ENCODE data around the gene ANTXR1.
A peak's percentile ranks its signal among the peaks of the same experiment; 100 is the strongest.

ANTXR1 gene

DNA sequence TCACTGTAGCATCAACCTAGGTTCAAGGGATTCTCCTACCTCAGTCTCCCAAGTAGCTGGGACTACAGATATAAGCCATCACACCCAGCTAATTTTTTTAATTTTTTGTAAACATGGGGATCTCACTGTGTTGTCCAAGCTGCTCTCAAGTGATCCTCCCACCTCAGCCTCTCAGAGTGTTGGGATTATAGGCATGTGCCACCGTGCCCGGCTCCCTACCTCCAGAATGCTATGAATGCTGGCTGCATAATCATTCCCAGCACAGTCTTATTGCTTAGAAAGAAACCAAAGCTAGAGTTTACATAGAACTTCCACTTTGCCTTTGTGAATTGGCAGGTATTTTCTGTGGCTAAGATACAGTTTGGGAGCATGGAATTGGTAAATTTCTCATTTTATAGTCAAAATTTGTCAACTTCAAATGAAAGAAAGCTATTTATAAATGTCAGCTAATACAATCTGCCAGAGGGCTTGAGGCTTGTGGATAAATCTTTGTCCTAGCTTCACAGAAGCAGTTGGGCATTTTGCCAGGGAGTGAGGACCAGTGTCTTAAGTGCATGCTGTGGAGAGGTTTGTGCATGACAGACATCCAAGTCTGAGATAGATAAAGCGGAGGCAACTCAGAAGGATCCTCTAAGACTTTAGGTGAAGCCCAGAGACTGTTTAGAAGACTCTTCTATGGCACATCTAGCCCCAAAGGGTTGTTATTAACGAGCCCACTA lies 175.4 kb downstream of the ANTXR1 start:
- DNase-seq: no peak

DNA sequence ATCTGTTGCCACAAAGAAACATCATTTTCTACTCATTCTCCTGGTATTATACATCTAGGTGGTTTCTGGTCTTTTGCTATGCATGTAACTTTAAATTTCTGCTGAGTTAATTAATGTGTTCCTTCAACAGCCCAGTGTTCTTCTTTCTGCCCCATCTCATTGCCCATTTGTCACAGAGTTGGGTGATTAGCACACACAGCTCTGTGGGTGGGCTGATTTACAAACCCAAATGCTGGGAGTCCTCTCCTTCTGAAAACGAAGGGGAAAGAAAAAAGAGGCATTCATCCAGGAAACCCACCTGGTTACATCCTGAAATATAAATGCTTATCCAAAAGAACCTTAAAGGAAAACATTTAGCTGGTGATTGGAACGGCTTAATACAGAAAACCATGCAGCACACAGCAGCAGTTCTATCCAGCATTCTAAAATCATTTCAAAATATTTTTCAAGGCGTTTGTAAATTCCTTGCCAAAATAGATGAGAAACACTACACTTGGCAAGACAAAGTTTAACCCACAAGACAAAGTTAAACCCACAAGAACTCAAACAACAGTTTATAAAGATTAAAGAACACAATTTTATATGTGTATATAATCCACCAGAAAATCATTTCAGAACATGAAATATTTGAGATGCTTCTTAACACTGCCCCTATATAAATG lies 177.9 kb downstream of the ANTXR1 start:
- DNase-seq: no peak

DNA sequence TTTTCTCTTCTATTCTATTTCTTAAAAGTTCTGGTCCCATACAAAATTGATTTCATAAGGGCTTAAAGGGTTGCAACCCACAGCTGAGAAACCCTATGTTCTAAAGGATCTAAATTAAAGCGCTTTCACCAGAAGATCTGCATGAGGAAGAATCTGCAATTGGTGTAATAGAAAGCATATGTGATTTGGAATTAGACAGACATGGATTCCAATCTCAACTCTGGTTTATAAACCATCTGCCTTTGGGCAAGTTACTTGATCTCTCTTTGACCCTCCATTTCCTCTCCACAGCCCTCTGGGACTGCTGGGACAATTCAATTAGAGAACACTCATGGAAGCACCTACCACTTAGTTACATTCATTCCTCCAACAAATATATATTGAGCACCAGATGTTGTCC lies 178.7 kb downstream of the ANTXR1 start:
- no peak for DNase-seq

DNA sequence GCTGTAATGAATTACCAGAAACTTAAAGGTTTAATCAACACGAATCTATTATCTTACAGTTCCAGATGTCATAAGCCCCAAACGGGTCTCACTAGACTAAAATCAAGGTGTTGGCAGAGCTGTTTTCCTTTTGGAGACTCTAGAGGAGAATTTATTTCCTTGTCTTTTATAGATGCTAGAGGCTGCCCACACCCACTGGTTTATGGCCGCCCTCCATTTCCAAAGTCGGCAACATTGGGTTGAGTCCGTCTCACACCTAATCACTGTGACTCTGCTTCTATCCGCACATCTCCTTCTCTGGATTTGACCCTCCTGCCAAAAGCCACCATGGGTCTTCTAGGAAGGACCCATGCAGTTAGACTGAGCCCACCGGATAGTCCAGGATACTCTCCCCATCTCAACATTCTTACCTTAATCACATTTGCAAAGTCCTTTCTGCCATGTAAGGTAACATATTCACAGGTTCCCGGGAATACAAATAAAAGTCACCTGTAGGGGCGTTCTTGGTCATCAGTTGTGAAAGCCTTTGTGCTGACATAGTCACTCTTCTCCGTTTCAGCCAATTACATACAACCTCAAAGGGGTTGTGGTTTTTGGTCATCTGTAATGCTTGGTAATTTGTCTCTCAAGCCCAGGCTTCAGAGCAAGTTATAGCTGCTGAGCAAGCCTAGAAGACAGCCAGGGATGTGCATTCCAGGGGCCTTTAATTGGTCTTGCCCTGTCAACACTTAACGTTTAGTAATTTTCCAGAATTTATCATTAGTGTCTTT lies 179.4 kb downstream of the ANTXR1 start:
- DNase-seq: peak; percentile 61

DNA sequence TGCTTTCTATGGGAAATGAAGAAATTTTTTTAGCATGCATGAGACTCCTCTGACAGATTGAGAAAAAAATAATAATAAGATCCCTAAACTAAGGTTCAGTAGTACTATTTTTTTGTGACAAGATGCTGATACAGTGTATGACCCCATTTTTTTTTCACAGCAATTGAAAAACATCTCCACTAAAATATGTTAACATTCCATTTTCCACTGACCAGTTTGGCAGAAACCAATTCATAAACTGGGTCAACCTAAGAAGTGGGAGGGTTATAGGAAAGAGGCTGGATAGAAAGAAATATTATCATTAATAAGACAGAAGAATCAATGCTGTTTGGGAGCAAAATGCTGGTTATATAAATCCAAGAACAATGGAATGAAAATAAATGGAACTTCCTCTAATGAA lies 182.7 kb downstream of the ANTXR1 start:
- DNase-seq: no peak

DNA sequence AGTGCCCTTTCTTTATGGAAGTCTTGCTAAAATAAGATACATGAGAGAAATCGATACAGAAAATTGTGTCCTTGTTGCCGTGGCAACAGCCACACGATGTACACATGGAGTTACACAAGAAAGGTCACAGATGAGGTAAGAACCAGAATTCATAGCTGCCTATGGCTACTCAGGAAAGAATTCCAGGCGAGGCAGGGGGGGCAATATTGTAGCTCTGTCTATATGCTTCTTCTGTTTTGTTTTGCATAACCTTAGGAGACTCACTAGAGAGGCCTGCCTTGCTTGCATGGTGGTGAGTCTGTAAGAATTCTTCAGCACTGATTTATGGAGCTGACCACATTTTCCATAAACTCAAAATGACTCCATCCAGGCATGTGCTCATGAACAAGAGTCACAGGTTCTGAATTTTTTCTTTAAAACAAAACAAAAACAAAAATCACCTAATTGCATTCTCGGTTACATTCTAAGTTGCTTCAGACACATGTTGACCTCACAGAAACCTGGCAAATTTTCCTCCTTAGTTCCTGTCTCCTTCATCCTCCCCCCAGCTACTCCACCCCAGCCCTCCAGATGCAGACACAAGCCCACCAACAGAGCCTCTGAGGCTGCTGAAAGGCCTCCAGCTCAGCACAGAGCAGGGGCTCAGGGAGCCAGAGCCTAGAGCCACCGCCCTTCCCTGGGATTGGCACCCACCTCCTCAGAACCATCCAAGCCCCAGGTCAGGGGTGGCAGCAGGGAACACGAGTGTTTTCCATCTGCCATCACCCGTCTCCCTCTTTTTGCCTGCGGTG lies 183.5 kb downstream of the ANTXR1 start:
- peak; percentile 8 for DNase-seq

DNA sequence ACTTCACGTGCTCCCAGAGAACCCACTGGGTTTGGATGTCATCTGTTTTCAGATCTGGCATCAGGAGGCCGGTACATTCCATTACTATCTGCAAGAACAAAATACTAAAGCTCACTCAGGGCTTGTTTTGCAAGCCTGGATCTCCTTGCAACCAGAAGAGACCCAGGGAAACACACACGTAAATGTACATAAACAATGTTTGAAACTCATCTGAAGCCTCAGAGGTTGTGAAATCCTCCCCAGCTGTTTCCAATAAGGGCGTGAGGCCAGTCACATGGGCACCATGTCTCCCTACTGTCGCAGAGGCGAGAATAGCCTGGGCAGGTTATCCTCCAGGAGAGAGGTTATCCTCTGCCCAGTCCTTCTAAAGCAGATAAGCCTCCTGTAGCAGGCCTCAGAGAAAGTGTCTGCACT lies 187.1 kb downstream of the ANTXR1 start:
- peak; percentile 45 for DNase-seq

DNA sequence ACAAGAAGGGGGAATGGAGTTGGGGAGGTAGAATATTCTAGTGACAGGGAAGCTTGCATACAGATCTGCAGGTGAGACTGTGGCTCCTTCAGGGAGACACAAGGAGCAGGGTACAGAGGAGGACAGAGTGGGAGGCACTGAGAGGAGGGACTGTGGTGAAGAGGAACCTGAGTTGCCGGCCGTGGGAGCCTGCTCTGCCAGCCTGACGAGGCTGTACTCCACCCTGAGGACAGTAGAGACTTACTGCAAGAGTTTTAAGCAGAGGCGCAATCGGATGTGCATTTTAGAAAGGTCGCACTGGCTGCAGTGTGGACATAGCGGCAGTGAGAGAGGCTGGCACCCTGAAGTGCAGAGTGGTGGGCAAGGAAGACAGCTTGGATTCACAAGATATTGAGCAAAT lies 188.3 kb downstream of the ANTXR1 start:
- DNase-seq: no peak

DNA sequence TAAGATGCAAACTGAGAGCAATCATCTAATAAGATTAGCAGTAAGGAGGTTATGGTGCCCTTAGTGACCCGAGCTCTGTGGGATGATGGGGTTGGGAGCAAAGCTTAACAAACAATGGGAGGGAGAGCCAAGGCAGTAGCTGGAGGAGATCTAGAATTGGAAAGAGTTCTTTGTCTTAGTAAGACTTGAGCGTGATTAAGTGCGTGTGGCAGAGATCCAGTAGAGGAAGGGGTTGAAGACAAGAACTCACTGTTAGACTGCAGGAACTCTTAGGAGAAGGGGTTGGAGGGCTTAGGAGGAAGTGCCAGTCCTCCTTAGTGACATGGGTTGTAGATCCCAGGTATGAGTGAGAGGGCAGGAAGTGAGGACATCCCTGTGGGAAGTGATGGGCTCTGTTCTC lies 189.3 kb downstream of the ANTXR1 start:
- DNase-seq: no peak

DNA sequence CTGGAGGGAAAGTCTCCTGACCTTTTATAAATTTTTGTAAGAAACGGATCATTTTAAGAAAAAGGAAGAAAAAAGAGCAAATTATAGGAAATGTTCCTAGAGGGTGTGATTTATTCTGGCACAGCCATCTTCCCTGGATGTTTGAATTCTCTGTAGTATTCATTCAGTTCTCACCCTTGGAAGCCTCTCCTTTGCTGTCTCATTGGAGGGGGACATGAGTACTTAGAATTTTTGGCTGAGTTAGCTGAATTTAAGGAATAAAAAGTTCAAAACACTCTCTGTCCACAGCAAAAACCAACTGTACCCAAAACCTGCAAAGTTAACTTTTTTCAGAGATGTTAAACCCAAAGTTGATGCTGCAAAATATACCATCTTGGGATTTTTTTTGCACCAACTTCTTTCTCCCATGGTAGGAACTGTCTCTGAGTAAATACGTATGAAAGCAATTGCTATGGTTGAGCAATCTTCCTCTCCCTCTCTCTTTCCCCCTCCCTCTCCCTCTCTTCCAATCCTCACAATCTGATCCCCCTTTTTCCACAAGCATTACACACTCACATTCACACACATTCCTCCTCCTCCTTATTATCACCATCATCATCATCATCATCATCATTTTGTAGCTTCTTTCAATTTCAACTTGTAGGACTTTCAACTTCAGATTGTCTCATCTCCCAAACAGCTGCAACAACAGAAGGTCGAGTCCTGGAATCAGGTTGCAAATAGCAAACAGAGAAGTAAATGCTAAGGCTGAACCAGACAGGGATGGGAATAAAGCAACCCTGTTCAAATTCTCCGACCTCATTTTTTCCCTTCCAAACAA lies 190.4 kb downstream of the ANTXR1 start:
- no peak for DNase-seq

DNA sequence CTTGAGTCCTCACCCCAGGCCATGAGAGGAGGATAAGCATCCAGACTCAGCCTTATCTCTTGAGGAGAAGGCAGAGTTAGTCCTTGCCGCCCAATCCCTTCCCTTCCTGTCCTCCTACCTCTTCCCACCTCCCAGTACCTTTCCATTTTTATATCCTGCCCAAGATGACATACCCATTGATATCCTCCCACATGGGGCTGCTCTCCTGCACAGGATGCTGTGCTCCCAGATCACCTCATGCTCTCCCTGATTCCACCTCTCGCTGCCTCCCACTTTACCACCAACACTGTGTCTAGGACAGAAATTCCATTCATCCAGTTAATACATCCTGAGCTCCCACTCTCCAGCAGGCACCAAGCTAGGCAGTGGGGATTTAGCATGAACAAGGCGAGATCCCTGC lies 191.7 kb downstream of the ANTXR1 start:
- DNase-seq: no peak

DNA sequence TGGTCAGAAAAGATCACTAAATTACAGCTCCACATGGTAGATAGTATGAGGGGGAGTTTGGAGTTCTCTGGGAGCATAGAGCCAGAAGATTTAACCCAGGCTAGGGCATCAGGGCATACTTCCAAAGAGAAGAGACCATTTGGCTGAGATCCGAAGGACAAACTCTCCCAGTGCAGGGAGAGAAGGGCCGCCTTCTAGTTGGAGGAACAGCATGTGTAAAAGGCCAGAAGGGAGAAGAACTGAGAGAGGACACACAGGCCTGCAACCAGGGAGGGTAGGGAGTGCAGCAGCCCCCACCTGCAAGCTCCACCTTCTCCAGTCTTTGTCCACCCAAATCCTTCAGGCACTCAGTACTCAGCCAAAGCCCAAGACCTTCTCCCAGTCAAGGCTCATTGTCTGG lies 192.1 kb downstream of the ANTXR1 start:
- DNase-seq: no peak

DNA sequence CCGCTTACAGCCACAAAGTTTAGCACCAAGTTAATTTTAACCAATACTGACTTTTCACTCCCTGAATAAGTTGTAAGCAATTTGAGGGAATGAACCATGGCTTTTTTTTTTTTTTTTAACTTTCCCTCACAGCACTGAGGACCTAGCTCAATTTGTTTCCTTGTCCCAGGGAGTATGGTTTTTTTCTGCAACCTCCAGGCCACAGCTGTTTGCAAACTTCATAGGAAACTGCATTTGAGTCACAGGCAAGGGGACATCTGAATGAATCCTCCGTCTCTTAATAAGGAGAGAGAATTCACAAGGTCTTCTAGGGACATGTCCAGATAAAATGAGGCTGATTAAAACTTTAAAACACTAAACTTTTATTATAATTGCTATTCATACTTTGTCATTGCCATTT lies 192.5 kb downstream of the ANTXR1 start:
- no peak for DNase-seq

DNA sequence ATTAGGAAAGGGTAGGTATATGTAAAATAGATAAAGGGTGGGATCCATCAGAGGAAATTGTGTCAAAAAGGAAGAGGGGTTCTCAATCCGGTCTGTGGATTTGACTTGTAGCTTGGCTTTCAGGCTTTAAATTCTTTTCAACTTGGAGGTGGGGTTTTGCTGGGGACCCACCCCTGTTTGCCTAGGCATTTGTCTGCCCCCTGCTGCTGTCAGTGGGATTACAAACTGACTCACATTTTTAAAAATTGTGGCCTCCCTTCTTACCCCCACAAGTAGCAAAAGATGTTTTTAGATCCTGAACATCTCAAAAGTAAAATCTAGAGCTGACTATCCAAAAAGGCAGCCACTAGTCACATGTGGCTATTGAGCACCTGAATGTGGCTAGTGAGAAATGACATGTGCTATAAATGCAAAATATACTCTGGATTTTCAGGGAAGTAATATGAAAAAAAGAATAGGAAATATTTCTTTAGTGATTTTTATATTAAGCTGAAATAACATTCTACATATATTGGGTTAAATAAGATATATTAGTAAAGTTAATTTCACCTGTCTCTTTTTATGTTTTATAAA lies 195.1 kb downstream of the ANTXR1 start:
- DNase-seq: no peak

DNA sequence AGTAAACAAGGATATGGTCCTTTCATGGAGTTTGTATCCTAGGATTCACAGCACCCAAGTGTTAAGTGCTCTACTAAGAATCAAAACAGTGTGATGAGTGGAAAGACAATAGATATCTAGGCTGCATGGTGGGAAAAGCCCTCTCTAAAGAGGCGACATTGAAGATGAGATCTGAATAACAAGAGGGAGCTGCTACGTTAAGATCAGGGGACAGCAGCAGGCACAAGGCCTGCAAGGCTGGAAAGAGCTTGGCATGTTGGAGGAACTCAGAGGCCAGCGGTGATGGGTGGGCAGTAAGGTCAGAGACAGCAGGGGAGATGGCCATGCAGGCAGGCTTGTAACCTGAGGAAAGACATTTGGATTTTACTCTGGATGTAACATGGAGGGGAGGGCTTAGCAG lies 196.5 kb downstream of the ANTXR1 start:
- DNase-seq: no peak

DNA sequence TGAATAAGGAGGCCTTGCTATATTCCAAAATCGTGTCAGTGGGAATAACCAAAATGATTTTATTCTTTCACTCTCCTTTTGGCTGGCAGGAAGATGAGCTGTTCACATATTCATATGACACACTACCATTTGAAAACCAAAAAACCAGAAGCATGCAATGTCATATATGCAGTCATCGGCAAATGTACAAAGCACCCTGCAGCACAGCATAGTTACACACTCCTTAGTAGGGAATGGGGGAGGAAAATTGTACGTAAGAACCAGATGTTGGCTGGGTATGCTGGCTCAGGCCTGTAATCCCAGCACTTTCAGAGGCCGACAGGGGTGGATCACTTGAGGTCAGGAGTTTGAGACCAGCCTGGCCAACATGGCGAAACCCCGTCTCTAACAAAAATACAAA lies 197.4 kb downstream of the ANTXR1 start:
- no peak for DNase-seq

DNA sequence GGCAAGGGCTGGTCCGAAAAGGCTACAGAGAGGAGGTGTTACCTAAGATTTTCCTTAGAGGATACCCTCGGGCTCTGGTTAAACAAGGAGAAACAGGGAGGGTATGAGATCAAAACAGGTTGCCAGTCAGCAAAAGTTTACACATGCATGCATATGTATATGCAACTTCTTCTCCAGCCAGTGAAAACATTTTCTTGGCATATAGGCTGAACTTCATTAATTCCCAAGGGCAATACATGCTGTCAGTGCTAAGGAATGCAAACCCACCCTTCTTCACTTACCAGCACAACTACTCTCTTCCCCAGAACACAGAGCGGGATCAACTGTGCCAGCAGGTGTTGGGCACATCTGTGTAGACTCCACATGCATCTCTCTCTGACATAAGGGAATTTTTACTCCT lies 198.1 kb downstream of the ANTXR1 start:
- no peak for DNase-seq

DNA sequence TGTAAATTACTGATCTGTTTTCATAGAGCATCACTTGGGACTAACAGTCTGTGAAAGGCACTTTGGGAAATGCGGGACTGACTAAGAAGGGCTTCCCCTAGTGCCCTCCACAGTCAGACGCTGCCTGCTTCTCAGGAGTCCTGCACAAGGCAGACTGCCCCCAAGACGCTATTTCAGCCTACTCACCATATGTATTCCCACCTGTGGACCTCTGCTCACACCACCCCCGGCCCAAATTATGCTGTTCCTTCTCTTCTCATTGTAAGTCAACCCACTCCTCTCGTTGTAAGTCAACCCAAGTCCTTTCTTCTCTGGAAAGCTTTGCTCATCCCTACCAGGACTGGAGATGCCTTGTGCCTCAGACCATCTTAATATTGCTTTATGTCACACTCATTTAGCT lies 198.7 kb downstream of the ANTXR1 start:
- no peak for DNase-seq

DNA sequence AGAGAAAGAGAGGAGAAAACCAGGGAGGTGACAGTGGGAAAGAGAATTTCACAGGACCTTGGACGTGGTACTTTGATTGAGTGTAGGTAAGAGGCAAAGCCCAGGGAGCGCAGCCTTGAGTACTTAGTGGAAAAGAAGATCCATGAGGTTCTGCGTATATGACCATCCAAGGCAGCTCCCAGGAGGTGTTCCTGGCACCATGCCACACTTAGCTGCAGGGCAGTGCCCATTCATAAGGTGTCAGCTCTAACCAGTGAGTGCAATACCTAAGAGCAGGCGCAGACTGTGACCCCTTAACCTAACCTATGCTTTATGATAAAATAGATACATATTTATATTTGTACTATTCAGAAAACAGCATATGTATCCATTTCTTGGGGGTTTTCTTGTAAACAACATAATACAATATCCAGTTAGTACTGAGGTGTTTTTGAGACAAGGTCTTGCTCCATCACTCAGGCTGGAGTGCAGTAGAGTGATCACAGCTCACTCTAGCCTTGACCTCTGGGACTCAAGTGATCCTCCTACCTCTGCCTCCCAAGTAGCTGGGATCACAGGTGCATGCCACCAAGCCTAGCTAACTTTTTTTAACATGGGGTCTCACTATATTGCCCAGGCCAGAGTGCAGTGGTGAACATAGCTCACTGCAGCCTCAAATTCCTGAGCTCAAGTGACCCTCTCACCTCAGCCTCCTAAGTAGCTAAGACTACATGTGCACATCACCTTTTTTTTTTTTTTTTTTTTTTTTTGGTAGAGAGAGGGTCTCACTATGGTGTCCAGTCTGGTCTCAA lies 199.5 kb downstream of the ANTXR1 start:
- DNase-seq: no peak

DNA sequence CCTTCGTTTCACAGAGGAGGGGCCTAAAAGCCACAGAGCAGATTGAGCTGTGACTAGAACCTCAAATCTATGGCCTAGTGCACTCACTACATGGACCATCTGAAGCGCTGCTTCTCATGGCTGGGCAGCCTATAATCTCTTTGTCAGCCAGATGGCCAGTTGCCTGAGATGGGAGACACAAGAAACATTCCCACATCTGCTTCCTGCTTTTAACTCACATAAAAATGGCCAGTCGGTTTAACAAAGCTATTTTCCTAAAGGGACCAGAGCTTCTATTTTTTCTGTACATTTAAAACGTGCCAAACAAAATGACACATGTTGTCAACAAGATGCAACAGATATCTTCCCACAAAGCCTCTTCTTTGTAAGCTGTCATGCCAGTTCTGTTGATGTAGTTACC lies 200.2 kb downstream of the ANTXR1 start:
- DNase-seq: no peak

DNA sequence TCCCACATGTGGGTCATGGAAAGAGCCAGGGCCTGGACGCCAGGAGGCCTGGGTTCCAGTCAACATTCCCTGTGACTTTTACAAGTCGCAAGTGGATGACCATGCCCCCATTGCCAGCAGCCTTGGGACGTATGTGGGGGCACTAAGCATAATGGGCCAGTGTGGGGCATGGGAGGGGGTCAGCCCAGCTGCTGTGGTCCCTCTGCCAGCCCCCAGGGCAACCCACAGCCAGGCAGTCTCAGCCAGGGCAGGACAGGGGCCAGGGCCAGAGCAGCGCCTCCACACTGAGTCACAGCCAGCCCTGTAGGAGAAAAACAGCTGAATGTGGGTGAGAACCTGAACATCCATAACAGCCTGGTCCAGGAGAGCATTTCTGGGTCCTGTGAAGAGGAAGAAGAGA lies 200.8 kb downstream of the ANTXR1 start:
- no peak for DNase-seq

All from MV-4-11 (cell line).